ENCODE results near the gene NR5A1. TPM values are rescaled to one million over a fixed set of nuclear protein-coding genes. Genes with fewer than 3 reads are reported as not detected.

NR5A1 gene
- total RNA-seq, 2 experiments from 2014 or later: not detected

- H3K4me3 Mint-ChIP-seq: no peak overlapping the region
- no peaks in the 10 kb centered on the region for H3K36me3 Mint-ChIP-seq (ENCODE audit: low read depth)
- H3K4me1 Mint-ChIP-seq: no peaks in the 10 kb centered on the region
- H3K9me3 Mint-ChIP-seq: no peaks in the 10 kb centered on the region
- peaks cover 28% of the 10 kb centered on the region for H3K27me3 Mint-ChIP-seq
- ChIA-PET POLR2A (no interaction called here), CTCF (interaction anchor here (0.6 to 1.3 kb wide), 2 partner anchors 13 to 450 kb away, joined by 3 to 6 read pairs; no protein-coding TSS in a partner anchor)
- DNase-seq: no peak
- no peak overlapping the region for H3K27ac Mint-ChIP-seq
These were observed 64.8 kb downstream of the NR5A1 start for GRCh38 chr9:124442379-124442778.

GRCh38 chr9:124441291-124441690 is 65.9 kb downstream of the NR5A1 start:
- Mint-ChIP-seq H3K4me1 (no peaks in the 10 kb centered on the region), H3K4me3 (no peak overlapping the region), H3K9me3 (no peaks in the 10 kb centered on the region), H3K27me3 (peaks cover 28% of the 10 kb centered on the region), H3K36me3 (ENCODE audit: low read depth) (no peaks in the 10 kb centered on the region), H3K27ac (peak overlapping the region; percentile 13)
- CTCF ChIA-PET: interaction anchor here (0.7 to 1.3 kb wide), 3 partner anchors 10 to 312 kb away, joined by 3 to 4 read pairs (median 4); no protein-coding TSS in a partner anchor
- POLR2A ChIA-PET: no interaction called here
- no peak for DNase-seq

DNA sequence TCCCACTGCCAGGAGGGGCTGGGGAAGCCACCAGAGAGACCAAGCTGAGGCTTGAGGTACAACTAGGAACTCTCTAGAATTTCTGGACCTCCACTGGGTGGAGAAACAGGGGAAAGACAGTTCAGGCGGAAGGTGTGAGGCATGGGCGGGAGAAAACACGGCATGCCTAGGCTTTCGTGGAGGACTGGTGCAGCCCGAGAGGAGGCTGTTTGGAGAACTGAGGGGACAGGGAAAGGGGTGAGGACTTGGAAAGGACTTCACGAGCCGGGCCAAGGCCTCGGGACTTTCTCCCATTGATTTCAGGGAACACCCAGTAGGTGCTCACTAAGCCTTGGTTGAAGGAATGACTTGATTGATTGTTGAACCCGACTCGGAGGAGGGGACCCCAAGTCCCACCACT is 66.4 kb downstream of the NR5A1 start:
- DNase-seq: no peak
- peaks cover 28% of the 10 kb centered on the region for H3K27me3 Mint-ChIP-seq

DNA sequence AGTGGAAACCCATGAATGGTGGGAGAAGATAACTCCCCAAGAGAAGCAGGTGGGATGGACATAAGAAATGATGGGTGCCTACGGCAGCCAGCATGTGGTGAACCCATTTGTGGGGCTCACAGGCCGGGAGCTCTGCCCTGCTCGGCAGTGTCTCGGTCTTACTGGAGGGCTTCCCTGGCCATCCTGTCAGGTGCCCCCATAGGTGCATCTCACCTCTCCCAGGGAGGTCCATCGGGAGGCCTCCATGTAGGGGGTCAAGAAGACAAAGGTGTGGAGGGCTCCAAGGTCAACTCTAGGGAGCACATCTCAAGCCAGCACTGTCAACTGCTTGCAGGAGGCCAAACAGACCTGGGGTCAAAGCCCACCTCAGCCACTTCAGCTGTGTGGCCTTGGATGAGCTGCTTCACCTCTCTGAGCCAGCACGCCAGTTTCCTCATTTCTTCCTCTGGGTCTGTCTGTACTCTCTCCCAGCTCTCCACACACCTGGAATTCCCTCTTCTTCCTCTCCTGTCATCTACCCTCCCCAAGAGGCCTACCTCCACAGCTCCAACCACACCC is 67.4 kb downstream of the NR5A1 start:
- Mint-ChIP-seq H3K4me3 (no peak overlapping the region), H3K27me3 (peaks cover 28% of the 10 kb centered on the region), H3K4me1 (no peaks in the 10 kb centered on the region), H3K36me3 (ENCODE audit: low read depth) (no peaks in the 10 kb centered on the region), H3K9me3 (no peaks in the 10 kb centered on the region), H3K27ac (no peak overlapping the region)
- POLR2A ChIA-PET: interaction anchor here (0.6 kb wide), 1 partner anchor 73 kb away, joined by 3 read pairs; no protein-coding TSS in a partner anchor
- no peak for DNase-seq
- CTCF ChIA-PET: no interaction called here

More for the DNA sequence above, 66.4 kb downstream of the NR5A1 start:
- Mint-ChIP-seq H3K4me3 (no peak overlapping the region), H3K36me3 (ENCODE audit: low read depth) (no peaks in the 10 kb centered on the region), H3K4me1 (no peaks in the 10 kb centered on the region), H3K27ac (no peak overlapping the region), H3K9me3 (no peaks in the 10 kb centered on the region)
- CTCF ChIA-PET: interaction anchor here (0.7 to 1.0 kb wide), 2 partner anchors 10 to 313 kb away, joined by 4 read pairs; no protein-coding TSS in a partner anchor
- POLR2A ChIA-PET: no interaction called here

DNA sequence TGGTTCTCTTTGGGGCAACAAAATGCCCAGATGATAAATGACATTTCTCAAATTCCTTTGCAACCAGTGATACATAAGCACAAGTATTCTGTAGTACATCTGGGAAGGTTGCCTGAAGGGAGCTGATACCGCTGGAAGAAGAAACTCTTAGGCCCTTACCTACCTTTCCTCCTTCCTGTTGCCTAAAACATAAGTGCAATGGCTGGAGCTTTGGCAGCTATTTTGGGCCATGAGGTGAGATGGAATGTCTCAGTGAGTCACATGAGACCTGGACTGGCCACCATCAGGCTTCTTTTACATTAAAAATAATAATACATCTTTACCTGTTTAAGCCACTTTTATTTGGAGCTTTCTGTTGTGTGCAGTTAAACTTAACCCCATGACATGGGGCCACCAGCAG is 68.1 kb downstream of the NR5A1 start:
- H3K27ac Mint-ChIP-seq: no peak overlapping the region
- no peak for DNase-seq
- no peaks in the 10 kb centered on the region for H3K36me3 Mint-ChIP-seq (ENCODE audit: low read depth)
- H3K4me1 Mint-ChIP-seq: no peaks in the 10 kb centered on the region
- peaks cover 30% of the 10 kb centered on the region for H3K27me3 Mint-ChIP-seq
- CTCF ChIA-PET: no interaction called here
- H3K9me3 Mint-ChIP-seq: no peaks in the 10 kb centered on the region
- POLR2A ChIA-PET: no interaction called here
- no peak overlapping the region for H3K4me3 Mint-ChIP-seq

GRCh38 chr9:124438091-124438490 is 69.1 kb downstream of the NR5A1 start:
- DNase-seq: no peak
- CTCF ChIA-PET: no interaction called here
- no peak overlapping the region for H3K4me3 Mint-ChIP-seq

GRCh38 chr9:124437086-124437485 is 70.1 kb downstream of the NR5A1 start:
- no peaks in the 10 kb centered on the region for H3K4me1 Mint-ChIP-seq
- H3K27me3 Mint-ChIP-seq: peaks cover 20% of the 10 kb centered on the region
- no peaks in the 10 kb centered on the region for H3K36me3 Mint-ChIP-seq (ENCODE audit: low read depth)
- no peaks in the 10 kb centered on the region for H3K9me3 Mint-ChIP-seq
- POLR2A ChIA-PET: no interaction called here
- no peak overlapping the region for H3K4me3 Mint-ChIP-seq
- no peak for DNase-seq
- CTCF ChIA-PET: no interaction called here
- no peak overlapping the region for H3K27ac Mint-ChIP-seq

More at GRCh38 chr9:124438091-124438490, 69.1 kb downstream of the NR5A1 start:
- Mint-ChIP-seq H3K27ac (no peak overlapping the region), H3K27me3 (peaks cover 28% of the 10 kb centered on the region), H3K4me1 (no peaks in the 10 kb centered on the region), H3K36me3 (ENCODE audit: low read depth) (no peaks in the 10 kb centered on the region), H3K9me3 (no peaks in the 10 kb centered on the region)
- POLR2A ChIA-PET: no interaction called here

GRCh38 chr9:124436320-124436719 is 70.9 kb downstream of the NR5A1 start:
- Mint-ChIP-seq H3K4me3 (no peak overlapping the region), H3K4me1 (no peaks in the 10 kb centered on the region), H3K27ac (no peak overlapping the region), H3K9me3 (no peaks in the 10 kb centered on the region), H3K27me3 (peaks cover 15% of the 10 kb centered on the region), H3K36me3 (ENCODE audit: low read depth) (no peaks in the 10 kb centered on the region)
- ChIA-PET CTCF (no interaction called here), POLR2A (no interaction called here)
- no peak for DNase-seq

Other genes starting within 250 kb of the NR5A1 start
- 1 to 10 TPM; 7.0 to 8.0 TPM for gene NEK6, start 249.4 kb downstream of the NR5A1 start, total RNA-seq
- 100 to 1,000 TPM; 120 to 121 TPM for gene PSMB7, start 92.0 kb downstream of the NR5A1 start, total RNA-seq
- gene ADGRD2, start 56.9 kb downstream of the NR5A1 start, total RNA-seq: not detected